HG03280 (cell line): ENCODE measurements around the gene GSAP.
"Not testable (repeated sequence)": the region's sequence is repeated elsewhere in the genome, so short reads cannot be mapped to it uniquely, and the experiment has no call there.

ENCODE experiments used
- ATAC-seq: cut with Tn5 transposase; IDR thresholded peaks from one replicate; pipeline ENCODE4 v1.9.1; 2021; ENCODE audit warnings: mild to moderate bottlenecking, moderate library complexity; ENCODE audit not compliant: unreplicated experiment

The GSAP gene

GRCh38 chr7:77293046-77293445 is 123.1 kb downstream of the GSAP start:
- no peak for ATAC-seq

GRCh38 chr7:77290425-77290824 is 125.7 kb downstream of the GSAP start:
- ATAC-seq = no peak

GRCh38 chr7:77289387-77289786 is 126.8 kb downstream of the GSAP start:
- ATAC-seq = no peak

GRCh38 chr7:77288676-77289320 is 127.4 kb downstream of the GSAP start:
- no peak for ATAC-seq

GRCh38 chr7:77284616-77285015 is 131.5 kb downstream of the GSAP start:
- no peak for ATAC-seq

- ATAC-seq = no peak
Measured at GRCh38 chr7:77284005-77284404, 132.1 kb downstream of the GSAP start.

- ATAC-seq = no peak
Measured at GRCh38 chr7:77282897-77283296, 133.3 kb downstream of the GSAP start.

- no peak for ATAC-seq
Measured at GRCh38 chr7:77281780-77282478, 134.2 kb downstream of the GSAP start.

- ATAC-seq = no peak
Measured at GRCh38 chr7:77276120-77276519, 140.0 kb downstream of the GSAP start.

GRCh38 chr7:77275663-77276062 is 140.5 kb downstream of the GSAP start:
- not testable (repeated sequence) for ATAC-seq

GRCh38 chr7:77271766-77272165 is 144.4 kb downstream of the GSAP start:
- ATAC-seq = no peak

- ATAC-seq = no peak
Measured at GRCh38 chr7:77270094-77270480, 146.1 kb downstream of the GSAP start.

- ATAC-seq = peak; percentile 73
Measured at GRCh38 chr7:77269360-77270093, 146.6 kb downstream of the GSAP start.

- ATAC-seq = peak; percentile 76
Measured at GRCh38 chr7:77266291-77266794, 149.8 kb downstream of the GSAP start.

- ATAC-seq = no peak
Measured at GRCh38 chr7:77265666-77266065, 150.5 kb downstream of the GSAP start.

GRCh38 chr7:77262316-77262715 is 153.8 kb downstream of the GSAP start:
- no peak for ATAC-seq
